NCI-H748 (cell line): ENCODE measurements around the gene RFTN1.

Experiments
- DNase-seq: peaks from one replicate; lab custom pipeline; 2025; ENCODE audit not compliant: unreplicated experiment; lab: John Stamatoyannopoulos, UW

Gene RFTN1

DNA sequence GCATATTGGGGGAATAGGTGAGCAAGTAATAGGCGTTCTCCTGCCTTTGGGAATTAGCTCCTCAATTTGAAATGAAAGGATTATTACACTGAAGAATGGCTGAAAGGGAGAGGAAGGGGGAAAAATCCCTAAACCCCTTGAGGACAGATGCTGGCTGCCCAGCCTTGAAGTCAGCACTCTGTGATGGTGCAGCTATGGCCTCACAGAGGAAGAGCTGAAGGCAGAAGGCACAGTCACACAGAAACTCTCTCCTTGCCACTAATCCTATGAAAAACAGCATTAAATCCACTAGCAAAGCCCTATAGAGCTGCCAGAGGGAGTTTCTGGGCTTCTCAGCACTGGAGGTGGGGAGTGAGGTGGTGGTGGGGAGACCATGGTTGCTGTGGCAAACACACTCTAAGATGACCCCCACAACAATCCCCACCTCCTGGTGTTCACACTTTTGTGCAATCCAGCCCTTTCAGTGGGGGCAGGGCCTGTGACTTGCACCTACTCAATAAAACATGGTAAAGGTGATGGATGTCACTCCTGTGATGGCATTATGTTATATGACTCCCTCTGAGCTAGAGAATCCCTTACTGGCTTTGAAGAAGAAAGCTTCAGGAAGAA is 101.2 kb downstream of the RFTN1 start:
- DNase-seq: no peak

DNA sequence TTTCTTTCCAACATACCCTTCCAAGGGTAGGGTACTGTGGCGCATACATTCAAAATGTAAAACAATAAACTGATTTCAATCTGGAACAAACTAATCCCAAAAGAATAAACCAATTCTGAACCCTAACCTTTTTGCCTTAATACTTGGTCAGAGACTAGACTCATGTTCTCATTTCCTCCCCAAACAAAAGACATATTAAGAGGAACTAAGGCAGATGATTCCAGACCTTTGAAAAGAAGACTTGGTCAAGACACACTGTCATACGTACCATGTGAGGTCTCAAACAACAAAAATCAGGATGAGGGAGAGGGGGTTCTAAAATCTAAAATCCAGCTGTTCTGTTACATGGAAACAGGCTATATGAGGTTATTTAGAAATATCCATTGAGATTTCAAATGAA is 102.1 kb downstream of the RFTN1 start:
- no peak for DNase-seq

DNA sequence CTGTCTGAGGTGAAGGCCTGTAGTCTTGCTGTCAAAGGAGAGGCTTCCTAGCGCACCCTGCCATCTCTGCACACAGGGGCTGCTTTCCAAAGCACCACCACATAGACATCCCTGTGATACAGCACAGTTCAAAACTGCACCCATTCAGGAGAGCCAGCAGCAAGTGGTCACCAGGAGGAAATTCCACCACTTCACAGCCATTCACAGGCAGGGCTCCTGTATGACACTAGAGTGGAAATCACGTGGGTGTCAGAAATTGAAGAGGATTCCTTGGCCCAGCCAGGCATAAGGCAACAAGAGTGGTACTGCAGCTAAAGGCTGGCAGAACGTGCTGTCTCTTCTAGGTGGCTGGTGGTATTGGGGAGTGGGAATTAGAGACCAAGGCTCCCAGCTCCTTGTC is 102.8 kb downstream of the RFTN1 start:
- no peak for DNase-seq

- no peak for DNase-seq
These were observed 104.5 kb downstream of the RFTN1 start for GRCh38 chr3:16409032-16409431.

DNA sequence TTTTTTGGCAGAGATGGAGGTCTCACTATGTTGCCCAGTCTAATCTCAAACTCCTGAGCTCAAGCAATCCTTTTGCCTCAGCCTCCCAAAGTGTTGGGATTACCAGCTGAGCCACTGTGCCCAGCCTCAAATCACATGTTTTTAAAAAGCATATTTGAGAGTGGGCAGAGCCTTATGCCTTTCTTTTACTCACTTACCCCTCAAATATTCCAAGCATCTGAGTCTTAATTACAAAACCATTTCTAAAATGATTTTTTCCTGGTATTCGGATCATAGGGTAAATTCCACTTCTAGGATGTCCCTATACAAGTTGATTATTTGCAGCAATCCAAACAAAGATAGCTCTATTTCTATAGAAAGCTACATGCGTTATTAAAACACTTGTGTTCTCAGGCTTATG is 106.1 kb downstream of the RFTN1 start:
- no peak for DNase-seq

GRCh38 chr3:16406579-16406978 is 106.9 kb downstream of the RFTN1 start:
- no peak for DNase-seq

GRCh38 chr3:16406166-16406565 is 107.3 kb downstream of the RFTN1 start:
- peak; percentile 45 for DNase-seq

DNA sequence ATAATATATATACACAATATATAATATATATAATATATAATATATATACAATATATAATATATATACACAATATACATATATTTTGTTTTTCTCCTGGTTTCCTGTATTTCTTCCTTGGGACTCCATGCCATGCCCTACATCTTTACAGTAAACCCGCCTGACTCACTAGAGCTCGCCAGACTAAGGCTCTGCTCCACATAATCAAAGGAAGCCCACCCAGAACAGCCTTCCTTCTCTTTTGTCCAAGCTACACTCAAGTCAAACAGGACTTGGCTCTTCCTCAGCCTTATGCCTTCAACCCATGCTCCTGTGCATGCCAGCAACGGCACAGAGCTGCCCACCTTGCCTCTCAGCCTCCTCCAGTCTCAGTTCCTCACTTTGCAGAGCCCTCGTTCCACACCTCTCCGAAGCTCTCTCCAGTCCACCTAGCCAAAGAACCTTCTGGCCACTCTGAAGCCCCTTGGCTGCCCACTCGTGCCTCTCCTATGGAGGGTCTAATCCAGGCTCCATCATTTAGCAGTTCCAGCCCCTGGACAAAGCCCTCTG is 109.1 kb downstream of the RFTN1 start:
- DNase-seq: no peak

GRCh38 chr3:16402451-16402850 is 111.0 kb downstream of the RFTN1 start:
- DNase-seq: no peak

- no peak for DNase-seq
These were observed 112.2 kb downstream of the RFTN1 start for GRCh38 chr3:16401273-16401672.

GRCh38 chr3:16400106-16400931 is 113.2 kb downstream of the RFTN1 start:
- no peak for DNase-seq

GRCh38 chr3:16399473-16399872 is 114.0 kb downstream of the RFTN1 start:
- no peak for DNase-seq

- DNase-seq: no peak
These were observed 114.9 kb downstream of the RFTN1 start for GRCh38 chr3:16398648-16399047.

DNA sequence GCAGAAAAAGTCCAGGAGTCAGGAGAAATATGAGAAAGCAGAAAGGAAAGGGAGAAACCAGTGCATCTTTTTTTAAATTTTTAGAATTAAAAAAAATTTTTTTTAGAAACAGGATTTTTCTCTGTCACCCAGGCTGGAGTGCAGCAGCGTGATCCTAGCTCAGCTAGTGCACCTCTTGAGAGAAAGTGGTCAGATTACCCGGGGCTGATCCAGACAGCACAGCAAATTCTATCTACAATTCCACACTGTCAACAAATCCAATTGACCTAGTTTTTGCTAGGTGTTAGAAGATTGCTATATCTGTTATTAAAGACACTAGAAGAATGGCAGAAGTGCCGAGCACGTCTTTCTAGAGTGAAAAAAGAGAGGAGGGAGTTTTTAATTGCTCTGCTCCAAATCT is 117.3 kb downstream of the RFTN1 start:
- no peak for DNase-seq

GRCh38 chr3:16395212-16395611 is 118.3 kb downstream of the RFTN1 start:
- DNase-seq: no peak

GRCh38 chr3:16394639-16395038 is 118.9 kb downstream of the RFTN1 start:
- no peak for DNase-seq

DNA sequence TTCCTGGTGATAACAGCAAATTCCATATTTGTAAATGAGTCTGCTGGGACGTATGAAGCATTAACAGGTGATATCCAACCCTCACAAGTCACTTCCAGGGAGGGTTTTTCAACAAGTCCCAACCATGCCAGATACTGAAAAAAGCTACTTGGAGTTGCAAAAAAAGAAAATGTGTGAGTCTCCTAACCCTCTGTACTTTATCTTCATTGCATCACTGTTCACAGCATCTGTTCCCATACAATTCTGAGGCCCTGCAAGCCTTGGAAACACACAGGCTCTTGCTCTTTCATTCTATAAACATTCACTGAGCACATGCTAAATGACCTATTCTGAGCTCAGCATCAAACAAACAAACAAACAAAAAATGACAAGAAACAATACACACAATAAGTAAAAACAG is 120.8 kb downstream of the RFTN1 start:
- DNase-seq: no peak

- no peak for DNase-seq
These were observed 121.4 kb downstream of the RFTN1 start for GRCh38 chr3:16392065-16392464.

DNA sequence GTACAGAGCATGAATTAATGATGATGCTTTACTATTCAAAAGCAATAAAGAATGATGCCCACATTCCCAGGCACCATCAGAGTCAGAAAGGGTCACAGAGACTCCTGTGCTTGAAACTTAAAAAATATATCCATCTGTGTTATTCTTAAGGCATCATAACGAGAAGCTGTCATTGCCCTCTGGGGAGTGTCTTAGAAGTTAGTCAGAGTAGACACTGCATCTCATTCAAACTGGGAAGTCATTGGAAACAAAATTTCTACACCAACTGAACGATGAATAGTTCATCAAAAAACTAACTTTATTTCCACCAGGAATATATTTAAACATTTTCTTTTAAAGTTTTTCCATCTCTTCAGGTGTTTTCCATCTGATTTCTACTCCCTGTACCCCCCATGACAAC is 122.9 kb downstream of the RFTN1 start:
- DNase-seq: no peak

- DNase-seq: peak; percentile 5
These were observed 124.6 kb downstream of the RFTN1 start for GRCh38 chr3:16388850-16389441.

DNA sequence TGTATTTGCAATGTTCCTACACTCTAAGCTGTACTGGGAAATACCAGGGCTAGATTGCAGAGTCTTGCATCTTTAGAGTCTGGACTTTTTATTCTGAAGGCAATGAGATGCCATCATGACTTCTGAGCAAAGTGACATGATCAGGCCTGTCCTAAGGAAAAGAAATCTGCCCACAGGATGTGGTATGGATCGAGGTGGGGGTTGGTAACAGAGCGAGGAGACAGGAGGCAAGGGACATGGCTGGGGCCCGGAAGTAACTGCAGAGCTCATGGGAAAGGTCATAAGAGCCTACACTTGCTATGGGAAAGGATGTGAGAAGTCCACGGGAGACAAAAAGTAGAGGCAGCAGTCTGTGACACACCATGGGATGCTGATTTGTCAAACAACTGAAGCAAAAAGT is 126.9 kb downstream of the RFTN1 start:
- no peak for DNase-seq

DNA sequence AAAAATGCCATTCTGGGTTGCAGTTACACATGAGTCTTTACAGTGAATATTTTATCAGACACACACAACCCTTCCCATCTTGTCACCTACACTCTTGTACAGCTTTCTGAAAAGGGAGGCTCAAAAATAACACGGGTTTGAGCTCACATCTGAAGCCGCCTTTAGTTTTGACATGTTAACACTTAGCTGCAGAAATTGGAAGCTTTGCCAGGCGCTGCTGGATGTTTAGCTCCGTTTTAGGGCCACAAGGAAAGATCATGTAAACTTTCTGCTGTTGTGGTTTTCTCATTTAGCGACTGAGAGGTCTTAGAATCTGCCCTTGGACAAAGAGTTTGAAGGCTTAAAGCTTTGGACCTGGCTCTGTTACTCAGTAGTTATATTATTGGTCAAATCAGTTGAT is 128.3 kb downstream of the RFTN1 start:
- no peak for DNase-seq
